GM12891 (cell line): ENCODE measurements around the gene RAB7B.

ENCODE experiments used
- POLR2A ChIP-seq: IDR thresholded peaks from 2 replicates; pipeline ENCODE4 v1.6.1; 2011; ENCODE audit warnings: low read depth, low read length, control low read depth
- POLR2AphosphoS5 ChIP-seq: IDR thresholded peaks from 2 replicates; pipeline ENCODE4 v1.6.1; 2011; ENCODE audit warnings: low read depth, low read length, control low read depth
- POU2F2 ChIP-seq: IDR thresholded peaks from 2 replicates; pipeline ENCODE4 v1.6.1; 2011; ENCODE audit warnings: low read depth, mild to moderate bottlenecking, control low read depth, low read length, moderate library complexity
- TAF1 ChIP-seq: IDR thresholded peaks from 2 replicates; pipeline ENCODE4 v1.6.1; 2011; ENCODE audit warnings: low read depth, low read length, control low read depth

DNA sequence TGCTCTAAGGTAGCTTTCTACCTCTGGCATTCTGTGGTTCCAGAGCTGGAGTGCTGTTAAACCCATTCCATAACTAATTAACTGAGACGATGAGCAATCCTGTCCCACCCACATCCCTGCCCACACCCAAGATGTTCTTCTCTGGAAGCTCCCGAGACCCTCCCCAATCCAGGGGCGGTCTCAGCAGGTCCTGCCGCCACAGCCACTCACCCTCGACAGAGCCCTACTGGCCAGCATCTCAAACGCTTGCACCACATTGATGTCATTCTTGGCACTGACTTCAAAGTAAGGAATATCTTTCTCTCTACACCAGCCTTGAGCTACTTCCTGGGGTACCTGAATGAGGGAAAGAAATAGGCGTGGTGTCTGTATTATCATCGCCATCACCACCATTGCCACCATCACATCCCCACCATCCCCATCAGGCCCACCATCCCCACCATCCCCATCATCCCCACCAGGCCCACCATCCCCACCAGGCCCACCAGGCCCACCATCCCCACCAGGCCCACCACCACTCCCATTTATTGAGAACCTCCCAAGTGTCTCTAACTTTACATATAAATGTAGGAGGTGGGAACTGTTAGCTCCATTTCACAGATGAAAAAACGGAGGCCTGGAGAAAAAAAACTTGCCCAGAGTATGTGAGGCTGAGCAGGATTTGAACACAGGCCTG is 17.7 kb downstream of the RAB7B start:
- no peak for TF ChIP-seq POU2F2
- no peak for TF ChIP-seq TAF1
- TF ChIP-seq POLR2AphosphoS5: no peak
- no peak for TF ChIP-seq POLR2A
